ENCODE results near the gene SERPINA12. TPM values are rescaled to one million over a fixed set of nuclear protein-coding genes. Genes with fewer than 3 reads are reported as not detected.

Gene SERPINA12
- total RNA-seq, 1 experiment from 2014 or later, result not detected

- no peaks in the 10 kb centered on the region for H3K9me2 ChIP-seq (ENCODE audit: insufficient read depth)
- H3K9me3 ChIP-seq (ENCODE audit: control insufficient read depth in 1 of 2, insufficient read depth in 1 of 2, low read depth in 1 of 2, low read length in 2 of 2), result no peaks in the 10 kb centered on the region
- H3K27me3 ChIP-seq (ENCODE audit: insufficient read depth, low read length), result peaks cover 6% of the 10 kb centered on the region
- H3K36me3 ChIP-seq (ENCODE audit: control insufficient read depth in 1 of 2, insufficient read depth in 2 of 2, low read length in 2 of 2), result no peaks in the 10 kb centered on the region
- ATAC-seq (no peak), DNase-seq (ENCODE audit: low read depth, low spot score) (no peak)
- no peaks in the 10 kb centered on the region for H3K4me1 ChIP-seq (ENCODE audit: control insufficient read depth in 1 of 2, insufficient read depth in 2 of 2, low read length in 2 of 2)
- H3K9ac ChIP-seq (ENCODE audit: low read length), result no peak overlapping the region
- H4K20me1 ChIP-seq (ENCODE audit: insufficient read depth), result no peaks in the 10 kb centered on the region
- no peak for TF ChIP-seq CBX3 (IDR thresholded peaks at IDR 0.05; ENCODE audit: low read depth)
- no peak for TF ChIP-seq EZH2phosphoT487 (IDR thresholded peaks at IDR 0.05; ENCODE audit: borderline replicate concordance)
- no peak for TF ChIP-seq RAD21 (IDR thresholded peaks at IDR 0.05; ENCODE audit: low read depth)
- TF ChIP-seq EGR1 (IDR thresholded peaks at IDR 0.05; ENCODE audit: low read depth), result no peak
- no peak for TF ChIP-seq TCF7L2 (IDR thresholded peaks at IDR 0.05; ENCODE audit: borderline replicate concordance, extremely low read depth, insufficient read depth, insufficient read length)
- no peak for TF ChIP-seq SRF (IDR thresholded peaks at IDR 0.05; ENCODE audit: low read depth)
- no peak for TF ChIP-seq ZFX (IDR thresholded peaks at IDR 0.05)
- no peak for TF ChIP-seq MAX (IDR thresholded peaks at IDR 0.05)
- TF ChIP-seq ELF1 (IDR thresholded peaks at IDR 0.05; ENCODE audit: borderline replicate concordance, low read depth), result no peak
- no peak for TF ChIP-seq FOSL1 (IDR thresholded peaks at IDR 0.05; ENCODE audit: low read depth)
- no peak for TF ChIP-seq JUND (IDR thresholded peaks at IDR 0.05)
- no peak for TF ChIP-seq ATF3 (IDR thresholded peaks at IDR 0.05)
- H3K4me3 ChIP-seq (replicated peaks in 1 of 2; ENCODE audit: low read depth in 1 of 2, low read length in 2 of 2), result no peak overlapping the region
- H2AFZ ChIP-seq (ENCODE audit: low read depth, low read length, poor library complexity, severe bottlenecking), result no peak overlapping the region
- ChIA-PET POLR2A (no interaction called here), CTCF (interaction anchor here (0.8 kb wide), 1 partner anchor 27 kb away, joined by 4 read pairs; no protein-coding TSS in a partner anchor), RAD21 (ENCODE audit: low non-redundant PET in 1 of 2, low total read pairs in 2 of 2, uncharacterized antibody in 2 of 2, unreplicated experiment in 2 of 2) (no interaction called here)
- H3K4me2 ChIP-seq (ENCODE audit: low read length), result no peak overlapping the region
- no peak overlapping the region for H3K27ac ChIP-seq (ENCODE audit: low read depth, low read length)
- intact Hi-C loops (cut with micrococcal nuclease), result no loop called here
- BruUV-seq (replicated peaks), result no TSS peak
- no peaks in the 10 kb centered on the region for H3K79me2 ChIP-seq (ENCODE audit: insufficient read depth, low read length)
These were observed 48.4 kb downstream of the SERPINA12 start for GRCh38 chr14:94460631-94461416.

Data from HCT116 (cell line).